Activated naive CD4-positive, alpha-beta T cell treated with anti-CD3 and anti-CD28 coated beads, Interleukin-2, amount 10 ng/mL, durations not matched to agents 7 days and 5 days (primary cell): ENCODE data around the gene KLHL24.
A peak's percentile ranks its signal among the peaks of the same experiment; 100 is the strongest.
"Not testable (repeated sequence)": the region's sequence is repeated elsewhere in the genome, so short reads cannot be mapped to it uniquely, and the experiment has no call there.

Source experiments
- CTCF ChIA-PET: fragments of 350-600 bp; sonication (Branson Sonifier 250); formaldehyde crosslinking; loops from one replicate; lab custom pipeline; 2021; ENCODE audit warnings: antibody characterized with exemption; lab: Charles Lee
- DNase-seq: peaks from one replicate; pipeline ENCODE4 v3.0.0-alpha.2; 2020
- H3K27ac Mint-ChIP-seq: one replicate; pipeline ENCODE4 v1.8.0; 2021; ENCODE audit warnings: mild to moderate bottlenecking, moderate library complexity, mixed read lengths
- H3K27me3 Mint-ChIP-seq: one replicate; pipeline ENCODE4 v1.8.0; 2021; ENCODE audit warnings: mild to moderate bottlenecking, mixed read lengths
- H3K36me3 Mint-ChIP-seq: one replicate; pipeline ENCODE4 v1.8.0; 2021; ENCODE audit warnings: mixed read lengths
- H3K4me1 Mint-ChIP-seq: one replicate; pipeline ENCODE4 v1.8.0; 2021; ENCODE audit warnings: mixed read lengths
- H3K4me3 Mint-ChIP-seq: one replicate; pipeline ENCODE4 v1.8.0; 2021; ENCODE audit warnings: mild to moderate bottlenecking, moderate library complexity, mixed read lengths
- H3K9me3 Mint-ChIP-seq: one replicate; pipeline ENCODE4 v1.8.0; 2021; ENCODE audit warnings: mixed read lengths

The KLHL24 gene

GRCh38 chr3:183640635-183641034, 5.2 kb downstream of the KLHL24 start:
- H3K27me3 Mint-ChIP-seq, CTCF ChIA-PET, H3K4me3 Mint-ChIP-seq, H3K9me3 Mint-ChIP-seq, H3K27ac Mint-ChIP-seq, DNase-seq, H3K36me3 Mint-ChIP-seq: not testable (repeated sequence)
- H3K4me1 Mint-ChIP-seq: peaks cover 16% of the 10 kb centered on the region

- Mint-ChIP-seq H3K27ac (no peak overlapping the region), H3K4me3 (no peak overlapping the region)
- CTCF ChIA-PET: no interaction called here
These were observed 6.5 kb downstream of the KLHL24 start for GRCh38 chr3:183641882-183642281.

GRCh38 chr3:183644244-183644643, 8.8 kb downstream of the KLHL24 start:
- peaks cover 2% of the 10 kb centered on the region for H3K9me3 Mint-ChIP-seq
- peaks cover 11% of the 10 kb centered on the region for H3K36me3 Mint-ChIP-seq
- H3K4me1 Mint-ChIP-seq: peaks cover 2% of the 10 kb centered on the region
- no peaks in the 10 kb centered on the region for H3K27me3 Mint-ChIP-seq
- no peak overlapping the region for H3K27ac Mint-ChIP-seq
- H3K4me3 Mint-ChIP-seq: no peak overlapping the region
- CTCF ChIA-PET: no interaction called here
- DNase-seq: no peak

More at GRCh38 chr3:183641882-183642281, 6.5 kb downstream of the KLHL24 start:
- Mint-ChIP-seq H3K9me3 (no peaks in the 10 kb centered on the region), H3K27me3 (no peaks in the 10 kb centered on the region), H3K36me3 (peaks cover 9% of the 10 kb centered on the region), H3K4me1 (peaks cover 16% of the 10 kb centered on the region)
- no peak for DNase-seq

GRCh38 chr3:183645254-183645653, 9.8 kb downstream of the KLHL24 start:
- H3K27me3 Mint-ChIP-seq: no peaks in the 10 kb centered on the region
- no peak overlapping the region for H3K27ac Mint-ChIP-seq
- H3K4me1 Mint-ChIP-seq: no peaks in the 10 kb centered on the region
- peaks cover 14% of the 10 kb centered on the region for H3K36me3 Mint-ChIP-seq
- peaks cover 2% of the 10 kb centered on the region for H3K9me3 Mint-ChIP-seq
- CTCF ChIA-PET: interaction anchor here (1.3 kb wide), 1 partner anchor 9 kb away, joined by 3 read pairs; no protein-coding TSS in a partner anchor
- no peak for DNase-seq
- no peak overlapping the region for H3K4me3 Mint-ChIP-seq

- CTCF ChIA-PET: no interaction called here
- H3K4me3 Mint-ChIP-seq: no peak overlapping the region
- H3K36me3 Mint-ChIP-seq: peaks cover 42% of the 10 kb centered on the region
These were observed 15.1 kb downstream of the KLHL24 start for GRCh38 chr3:183650554-183650953.

GRCh38 chr3:183653209-183654064, 18.0 kb downstream of the KLHL24 start:
- no peak overlapping the region for H3K4me3 Mint-ChIP-seq
- no peaks in the 10 kb centered on the region for H3K27me3 Mint-ChIP-seq
- CTCF ChIA-PET: no interaction called here
- peak overlapping the region; percentile 45 for H3K27ac Mint-ChIP-seq
- peaks cover 42% of the 10 kb centered on the region for H3K9me3 Mint-ChIP-seq
- H3K4me1 Mint-ChIP-seq: no peaks in the 10 kb centered on the region
- peaks cover 49% of the 10 kb centered on the region for H3K36me3 Mint-ChIP-seq
- no peak for DNase-seq

More at GRCh38 chr3:183650554-183650953, 15.1 kb downstream of the KLHL24 start:
- DNase-seq: no peak
- no peak overlapping the region for H3K27ac Mint-ChIP-seq
- no peaks in the 10 kb centered on the region for H3K4me1 Mint-ChIP-seq
- H3K27me3 Mint-ChIP-seq: no peaks in the 10 kb centered on the region
- peaks cover 38% of the 10 kb centered on the region for H3K9me3 Mint-ChIP-seq

- Mint-ChIP-seq H3K27me3 (no peaks in the 10 kb centered on the region), H3K4me3 (no peak overlapping the region), H3K27ac (no peak overlapping the region), H3K36me3 (peaks cover 53% of the 10 kb centered on the region), H3K4me1 (peaks cover 2% of the 10 kb centered on the region), H3K9me3 (peaks cover 42% of the 10 kb centered on the region)
- no peak for DNase-seq
- CTCF ChIA-PET: no interaction called here
These were observed 19.3 kb downstream of the KLHL24 start for GRCh38 chr3:183654727-183655126.

GRCh38 chr3:183662099-183662498, 26.7 kb downstream of the KLHL24 start:
- Mint-ChIP-seq H3K27me3 (no peaks in the 10 kb centered on the region), H3K4me3 (no peak overlapping the region), H3K27ac (no peak overlapping the region), H3K4me1 (peaks cover 2% of the 10 kb centered on the region), H3K9me3 (no peaks in the 10 kb centered on the region), H3K36me3 (peaks cover 34% of the 10 kb centered on the region)
- no peak for DNase-seq
- CTCF ChIA-PET: no interaction called here

- no peaks in the 10 kb centered on the region for H3K27me3 Mint-ChIP-seq
- no peaks in the 10 kb centered on the region for H3K9me3 Mint-ChIP-seq
- no peak overlapping the region for H3K4me3 Mint-ChIP-seq
- DNase-seq: no peak
- no peaks in the 10 kb centered on the region for H3K4me1 Mint-ChIP-seq
- CTCF ChIA-PET: no interaction called here
- peaks cover 29% of the 10 kb centered on the region for H3K36me3 Mint-ChIP-seq
- H3K27ac Mint-ChIP-seq: no peak overlapping the region
These were observed 29.5 kb downstream of the KLHL24 start for GRCh38 chr3:183664913-183665381.

GRCh38 chr3:183680061-183680460, 44.6 kb downstream of the KLHL24 start:
- Mint-ChIP-seq H3K27ac (no peak overlapping the region), H3K27me3 (no peaks in the 10 kb centered on the region)

GRCh38 chr3:183687705-183688104, 52.3 kb downstream of the KLHL24 start:
- peaks cover under 1% of the 10 kb centered on the region for H3K36me3 Mint-ChIP-seq
- no peak overlapping the region for H3K27ac Mint-ChIP-seq
- no peaks in the 10 kb centered on the region for H3K9me3 Mint-ChIP-seq
- no peak overlapping the region for H3K4me3 Mint-ChIP-seq
- no peak for DNase-seq
- CTCF ChIA-PET: no interaction called here
- H3K4me1 Mint-ChIP-seq: no peaks in the 10 kb centered on the region
- H3K27me3 Mint-ChIP-seq: no peaks in the 10 kb centered on the region

More at GRCh38 chr3:183680061-183680460, 44.6 kb downstream of the KLHL24 start:
- no peak for DNase-seq
- Mint-ChIP-seq H3K36me3 (peaks cover 10% of the 10 kb centered on the region), H3K4me1 (no peaks in the 10 kb centered on the region), H3K4me3 (no peak overlapping the region), H3K9me3 (no peaks in the 10 kb centered on the region)
- CTCF ChIA-PET: no interaction called here

GRCh38 chr3:183688874-183689273, 53.5 kb downstream of the KLHL24 start:
- Mint-ChIP-seq H3K9me3 (no peaks in the 10 kb centered on the region), H3K27ac (no peak overlapping the region), H3K36me3 (no peaks in the 10 kb centered on the region), H3K4me3 (no peak overlapping the region), H3K27me3 (no peaks in the 10 kb centered on the region), H3K4me1 (no peaks in the 10 kb centered on the region)
- DNase-seq: no peak
- CTCF ChIA-PET: no interaction called here

- CTCF ChIA-PET, DNase-seq, H3K27me3 Mint-ChIP-seq, H3K9me3 Mint-ChIP-seq, H3K4me3 Mint-ChIP-seq, H3K36me3 Mint-ChIP-seq, H3K27ac Mint-ChIP-seq, H3K4me1 Mint-ChIP-seq: not testable (repeated sequence)
These were observed 54.2 kb downstream of the KLHL24 start for GRCh38 chr3:183689621-183690020.

- no peak for DNase-seq
- CTCF ChIA-PET: no interaction called here
- Mint-ChIP-seq H3K36me3 (no peaks in the 10 kb centered on the region), H3K27ac (no peak overlapping the region), H3K4me1 (no peaks in the 10 kb centered on the region), H3K4me3 (no peak overlapping the region), H3K27me3 (peaks cover 5% of the 10 kb centered on the region), H3K9me3 (no peaks in the 10 kb centered on the region)
These were observed 55.1 kb downstream of the KLHL24 start for GRCh38 chr3:183690402-183690995.

- H3K36me3 Mint-ChIP-seq: peaks cover 1% of the 10 kb centered on the region
- H3K9me3 Mint-ChIP-seq: no peaks in the 10 kb centered on the region
- H3K27ac Mint-ChIP-seq: no peak overlapping the region
- CTCF ChIA-PET: no interaction called here
- DNase-seq: no peak
- no peak overlapping the region for H3K4me3 Mint-ChIP-seq
- peaks cover 5% of the 10 kb centered on the region for H3K4me1 Mint-ChIP-seq
- peaks cover 8% of the 10 kb centered on the region for H3K27me3 Mint-ChIP-seq
These were observed 57.0 kb downstream of the KLHL24 start for GRCh38 chr3:183692436-183692835.
